ENCODE measurements around the gene CYP4F2.

DNA sequence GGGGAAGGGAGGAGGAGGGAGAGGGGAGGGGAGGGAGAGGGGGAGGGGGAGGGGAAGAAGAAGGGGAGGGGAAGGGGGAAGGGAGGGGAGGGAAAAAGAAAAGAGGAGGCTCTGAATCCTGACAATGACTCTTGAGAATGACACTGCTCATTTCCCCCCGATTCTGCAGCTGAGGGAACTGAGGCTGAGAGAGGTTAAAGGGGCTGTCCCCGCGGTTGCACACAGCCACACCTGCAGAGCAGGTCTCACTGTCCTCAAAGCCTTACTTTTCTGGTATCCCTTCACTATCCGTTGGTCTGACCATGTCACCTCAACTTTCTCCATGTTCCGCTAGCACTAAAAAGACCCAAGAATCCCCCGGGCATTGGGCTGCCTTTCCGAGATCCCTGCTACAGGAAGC lies 35.4 kb downstream of the CYP4F2 start:
- TF ChIP-seq POLR2AphosphoS5 (IDR thresholded peaks at IDR 0.05) = no peak
- TF ChIP-seq CTCF (IDR thresholded peaks at IDR 0.05) = no peak

All from esophagus muscularis mucosa (tissue), 3 donors.